Right cardiac atrium (tissue), 5 donors: ENCODE measurements around the gene CMTM2. TPM values are rescaled to one million over a fixed set of nuclear protein-coding genes. Genes with fewer than 3 reads are reported as not detected.
A peak's percentile ranks its signal among the peaks of the same experiment; 100 is the strongest.

ENCODE experiments used
- ATAC-seq, 2 donors: fragments of 200-7000 bp; cut with Tn5 transposase; one replicate each; pipeline versions ENCODE4 v1.8.0 to v1.9.1; 2020; ENCODE audit warnings: moderate library complexity in 2 of 2, mild to moderate bottlenecking in 1 of 2
- DNase-seq, 3 donors: peaks; one replicate each; pipeline ENCODE4 v3.0.0-alpha.2; 2020
- H3K27ac ChIP-seq: one replicate; pipeline ENCODE4 v1.5.1; 2013; ENCODE audit warnings: mild to moderate bottlenecking, low read length, control low read depth, moderate library complexity
- H3K27me3 ChIP-seq: one replicate; pipeline ENCODE4 v1.6.1; 2013; ENCODE audit not compliant: control insufficient read depth, insufficient read depth
- H3K4me1 ChIP-seq: one replicate; pipeline ENCODE4 v1.6.1; 2013; ENCODE audit warnings: low read length; ENCODE audit not compliant: control insufficient read depth, insufficient read depth
- H3K4me3 ChIP-seq: one replicate; pipeline ENCODE4 v1.5.1; 2013; ENCODE audit warnings: low read length, control low read depth
- H3K9me3 ChIP-seq: one replicate; pipeline ENCODE4 v1.6.1; 2013; ENCODE audit warnings: low read length; ENCODE audit not compliant: control insufficient read depth
- WGBS: extraction: QIAGEN DNeasy Blood & Tissue Kit; methylation state at CpG from one replicate; pipeline ENCODE4 v1.1.7; 2013; 5-methylcytosine and 5-hydroxymethylcytosine counted together
- intact Hi-C, 4 donors: fragments of 100-400 bp; cut with DNase I; formaldehyde crosslinking; loops; one replicate each; pipeline versions ENCODE4 v1.11.0 to v1.14.0; 2022 to 2023
- long read RNA-seq, 4 donors: library from polyadenylated mRNA; unstranded; transcript quantifications; one replicate each; pipeline ENCODE4 v2.0.0, GENCODE V29; 2020 to 2021
- polyA plus RNA-seq: library from polyadenylated mRNA; stranded (reverse); fragments of 200-250 nt; gene quantifications from one replicate; pipeline ENCODE4 v1.2.3, GENCODE V29; 2013
- total RNA-seq, 4 donors: library from RNA; stranded (reverse); fragmentation: NEBNext Ultra II Directional; extraction: Animal tissue kit (Norgen Biotek cat#: 25700); gene quantifications; one replicate each; pipeline ENCODE4 v1.2.1, GENCODE V29; 2021
- donor health status: healthy with polysubstance abuse.
- donor health status: DM: no; HTN: yes; CAD: no.
- donor health status: DM: no; HTN: no; CAD: no.
- donor health status: DM: no; HTN: yes; CAD: no; lungs with severe emphysema.
- donor health status: DM: yes; HTN: yes; CAD: no.

The CMTM2 gene, protein sequence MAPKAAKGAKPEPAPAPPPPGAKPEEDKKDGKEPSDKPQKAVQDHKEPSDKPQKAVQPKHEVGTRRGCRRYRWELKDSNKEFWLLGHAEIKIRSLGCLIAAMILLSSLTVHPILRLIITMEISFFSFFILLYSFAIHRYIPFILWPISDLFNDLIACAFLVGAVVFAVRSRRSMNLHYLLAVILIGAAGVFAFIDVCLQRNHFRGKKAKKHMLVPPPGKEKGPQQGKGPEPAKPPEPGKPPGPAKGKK
- total RNA-seq (under 1 TPM in 1 of 4 donors, not detected in 3; 0.47 TPM), polyA plus RNA-seq (not detected)
- long read RNA-seq, donor 1 = 0 reads
- long read RNA-seq, donor 2 = 0 reads
- long read RNA-seq, donor 3 = 0 reads
- long read RNA-seq, donor 4 = 0 reads

- ATAC-seq = peak; percentile 28 to 44
- 21% methylated on average over 77 of the region's 77 CpGs for WGBS
- intact Hi-C loops = no loop called here
Observed at GRCh38 chr16:66578651-66579531, at the start of gene CMTM2. CMTM2 (plus strand) TSS chr16:66579463; CDS start chr16:66579608, 145 bp downstream.

GRCh38 chr16:66529475-66529874 lies 49.8 kb upstream of the CMTM2 start:
- no peak for DNase-seq
- Histone ChIP-seq H3K27me3 (no peaks in the 10 kb centered on the region), H3K27ac (no peak overlapping the region), H3K4me1 (peaks cover 2% of the 10 kb centered on the region), H3K9me3 (no peaks in the 10 kb centered on the region), H3K4me3 (no peak overlapping the region)
- 91% methylated on average over 6 of the region's 6 CpGs for WGBS
- no peak for ATAC-seq
- intact Hi-C loops = no loop called here

More at GRCh38 chr16:66578651-66579531, at the start of gene CMTM2:
- no peaks in the 10 kb centered on the region for H3K4me1 ChIP-seq
- DNase-seq = peak in 2 of 3 donors; percentile 67 to 68
- no peaks in the 10 kb centered on the region for H3K27me3 ChIP-seq
- H3K27ac ChIP-seq = no peak within 1 kb of the TSS
- no peaks in the 10 kb centered on the region for H3K9me3 ChIP-seq
- peak within 1 kb of the TSS; percentile 28 for H3K4me3 ChIP-seq

- intact Hi-C loops = no loop called here
- 65% methylated on average over 1 of the region's 1 CpG for WGBS
- peak in 1 of 2 donors; percentile 78 for ATAC-seq
Observed at GRCh38 chr16:66534376-66534799, 44.9 kb upstream of the CMTM2 start.

DNA sequence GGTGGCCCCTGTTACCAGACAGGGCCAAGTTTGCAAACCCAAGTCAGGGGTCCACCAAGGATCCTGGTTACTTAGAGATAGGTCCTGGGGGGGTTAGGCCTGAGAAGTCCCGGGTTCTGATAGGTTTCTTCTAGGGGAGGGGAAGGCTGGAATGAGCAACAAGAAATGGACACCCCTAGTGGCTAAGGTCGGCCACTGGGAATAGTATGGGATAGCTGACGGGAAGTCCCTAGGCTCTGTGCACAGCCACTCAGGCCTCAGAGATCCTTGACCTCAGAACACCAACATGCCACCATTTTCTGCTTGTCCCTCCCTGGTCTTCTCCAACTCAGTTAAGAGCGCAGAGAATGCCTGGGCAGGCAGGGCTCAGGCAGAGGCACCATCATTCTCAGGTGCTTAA lies 42.7 kb upstream of the CMTM2 start:
- DNase-seq (no peak), ATAC-seq (no peak)
- H3K9me3 ChIP-seq = no peaks in the 10 kb centered on the region
- no peaks in the 10 kb centered on the region for H3K27me3 ChIP-seq
- 89% methylated on average over 4 of the region's 4 CpGs for WGBS
- H3K4me1 ChIP-seq = peaks cover 9% of the 10 kb centered on the region
- no peak overlapping the region for H3K27ac ChIP-seq
- no peak overlapping the region for H3K4me3 ChIP-seq
- intact Hi-C loops = no loop called here

More at GRCh38 chr16:66534376-66534799, 44.9 kb upstream of the CMTM2 start:
- peak overlapping the region; percentile 76 for H3K27ac ChIP-seq
- peaks cover 6% of the 10 kb centered on the region for H3K4me1 ChIP-seq
- H3K4me3 ChIP-seq = no peak overlapping the region
- H3K27me3 ChIP-seq = no peaks in the 10 kb centered on the region
- no peaks in the 10 kb centered on the region for H3K9me3 ChIP-seq
- DNase-seq = peak in 1 of 3 donors; percentile 39

GRCh38 chr16:66537236-66537635 lies 42.0 kb upstream of the CMTM2 start:
- Histone ChIP-seq H3K27me3 (no peaks in the 10 kb centered on the region), H3K9me3 (no peaks in the 10 kb centered on the region), H3K4me1 (peaks cover 9% of the 10 kb centered on the region), H3K4me3 (no peak overlapping the region), H3K27ac (no peak overlapping the region)
- intact Hi-C loops = no loop called here
- 94% methylated on average over 2 of the region's 2 CpGs for WGBS
- no peak for DNase-seq
- no peak for ATAC-seq

- Histone ChIP-seq H3K9me3 (no peaks in the 10 kb centered on the region), H3K4me3 (no peak overlapping the region), H3K27me3 (no peaks in the 10 kb centered on the region), H3K4me1 (peaks cover 11% of the 10 kb centered on the region), H3K27ac (no peak overlapping the region)
- peak in 1 of 2 donors; percentile 6 for ATAC-seq
- 83% methylated on average over 5 of the region's 5 CpGs for WGBS
- intact Hi-C loops = no loop called here
- DNase-seq = no peak
Observed at GRCh38 chr16:66538910-66539309, 40.4 kb upstream of the CMTM2 start.

- Histone ChIP-seq H3K27ac (peak overlapping the region; percentile 39), H3K27me3 (no peaks in the 10 kb centered on the region), H3K4me3 (no peak overlapping the region), H3K9me3 (no peaks in the 10 kb centered on the region), H3K4me1 (peaks cover 11% of the 10 kb centered on the region)
- 62% methylated on average over 3 of the region's 3 CpGs for WGBS
- ATAC-seq (no peak), DNase-seq (no peak)
- intact Hi-C loops = no loop called here
Observed at GRCh38 chr16:66539623-66540469, 39.4 kb upstream of the CMTM2 start.

GRCh38 chr16:66541388-66542355 lies 37.6 kb upstream of the CMTM2 start:
- ATAC-seq (peak; percentile 52 to 68), DNase-seq (no peak)
- H3K4me3 ChIP-seq = no peak overlapping the region
- H3K9me3 ChIP-seq = no peaks in the 10 kb centered on the region
- peaks cover 11% of the 10 kb centered on the region for H3K4me1 ChIP-seq
- WGBS = 65% methylated on average over 18 of the region's 18 CpGs
- intact Hi-C loops = no loop called here
- no peak overlapping the region for H3K27ac ChIP-seq
- H3K27me3 ChIP-seq = no peaks in the 10 kb centered on the region

GRCh38 chr16:66542396-66542795 lies 36.9 kb upstream of the CMTM2 start:
- intact Hi-C loops = no loop called here
- Histone ChIP-seq H3K27me3 (no peaks in the 10 kb centered on the region), H3K4me1 (peaks cover 11% of the 10 kb centered on the region), H3K27ac (no peak overlapping the region), H3K9me3 (no peaks in the 10 kb centered on the region), H3K4me3 (no peak overlapping the region)
- 90% methylated on average over 3 of the region's 3 CpGs for WGBS
- ATAC-seq (no peak), DNase-seq (no peak)

DNA sequence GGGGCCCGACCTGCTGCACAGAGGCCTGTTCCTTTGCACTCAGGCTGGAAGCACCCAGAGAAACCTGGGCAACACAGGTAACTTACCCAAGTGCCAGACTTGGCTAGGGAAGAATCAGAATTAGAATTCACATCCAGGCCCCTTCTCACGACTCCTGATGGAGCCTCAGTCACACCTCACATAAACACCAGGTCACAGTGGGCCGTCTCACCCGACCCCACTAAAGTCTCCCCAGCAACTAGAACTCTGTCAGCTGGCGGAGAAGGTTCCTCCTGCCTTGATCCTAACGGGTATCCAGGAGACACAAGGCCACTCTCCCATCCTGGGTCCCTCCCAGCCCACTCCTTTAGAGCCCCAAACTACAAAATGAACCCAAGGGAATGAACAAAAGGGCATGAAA lies 35.7 kb upstream of the CMTM2 start:
- DNase-seq (no peak), ATAC-seq (no peak)
- Histone ChIP-seq H3K4me3 (no peak overlapping the region), H3K27me3 (no peaks in the 10 kb centered on the region), H3K27ac (no peak overlapping the region), H3K4me1 (peaks cover 15% of the 10 kb centered on the region), H3K9me3 (no peaks in the 10 kb centered on the region)
- 83% methylated on average over 6 of the region's 6 CpGs for WGBS
- intact Hi-C loops = no loop called here
